Mammary epithelial cell (primary cell): ENCODE measurements around the gene SHD.

Source experiments
- CTCF ChIP-seq, 2 donors: IDR thresholded peaks in 1 of 2; conservative IDR thresholded peaks in 1 of 2; 2 replicates each; pipeline ENCODE4 v1.5.1; 2011 to 2012; ENCODE audit warnings: inconsistent platforms in 2 of 2, low read length in 2 of 2, mild to moderate bottlenecking in 2 of 2, control low read depth in 1 of 2, low read depth in 1 of 2; ENCODE audit not compliant: insufficient read depth in 1 of 2; ENCODE audit errors: extremely low read depth in 1 of 2
- EZH2 ChIP-seq: IDR thresholded peaks from 2 replicates; pipeline ENCODE4 v1.6.1; 2012; ENCODE audit warnings: low read length, inconsistent platforms, borderline replicate concordance

GRCh38 chr19:4257025-4257424 lies 22.0 kb upstream of the SHD start:
- no peak for TF ChIP-seq CTCF (conservative IDR thresholded peaks at IDR 0.05 in 1 of 2, IDR thresholded peaks at IDR 0.05 in 1 of 2; ENCODE audit: extremely low read depth in 1 of 2, insufficient read depth in 1 of 2, low read depth in 1 of 2, low read length in 2 of 2)
- no peak for TF ChIP-seq EZH2
